HEK293 (cell line): ENCODE data around the gene S100A1.

ENCODE experiments used
- ATF2 ChIP-seq: fragments of 450-650 bp; formaldehyde crosslinking; IDR thresholded peaks from 2 replicates; pipeline ENCODE4 v1.5.1; 2016; ENCODE audit warnings: missing biosample characterization, missing genetic modification characterization, low read depth
- CTCF ChIP-seq: fragments of 450-650 bp; formaldehyde crosslinking; IDR thresholded peaks from 2 replicates; pipeline ENCODE4 v1.5.1; 2016; ENCODE audit warnings: missing biosample characterization, missing genetic modification characterization
- FEZF1 ChIP-seq: fragments of 450-650 bp; formaldehyde crosslinking; IDR thresholded peaks from 2 replicates; pipeline ENCODE4 v1.5.1; 2016; ENCODE audit warnings: missing biosample characterization, missing genetic modification characterization
- MYNN ChIP-seq: fragments of 450-650 bp; formaldehyde crosslinking; IDR thresholded peaks from 2 replicates; pipeline ENCODE4 v1.5.1; 2016; ENCODE audit warnings: missing biosample characterization, missing genetic modification characterization, borderline replicate concordance
- TSHZ1 ChIP-seq: fragments of 450-650 bp; formaldehyde crosslinking; IDR thresholded peaks from 2 replicates; pipeline ENCODE4 v1.5.1; 2016; ENCODE audit warnings: missing biosample characterization, missing genetic modification characterization, borderline replicate concordance
- ZNF174 ChIP-seq: fragments of 450-650 bp; formaldehyde crosslinking; IDR thresholded peaks from 2 replicates; pipeline ENCODE4 v1.5.0; 2017; ENCODE audit warnings: missing biosample characterization, mild to moderate bottlenecking, missing genetic modification characterization
- ZNF404 ChIP-seq: fragments of 450-650 bp; formaldehyde crosslinking; IDR thresholded peaks from 2 replicates; pipeline ENCODE4 v1.5.1; 2017; ENCODE audit warnings: missing biosample characterization, missing genetic modification characterization
- ZNF416 ChIP-seq: fragments of 450-650 bp; formaldehyde crosslinking; IDR thresholded peaks from 2 replicates; pipeline ENCODE4 v1.5.1; 2016; ENCODE audit warnings: missing biosample characterization, missing genetic modification characterization

- TF ChIP-seq ZNF416 (tag by site-specific recombination) (no peak), TSHZ1 (tag by site-specific recombination) (no peak), CTCF (tag by site-specific recombination) (no peak), ATF2 (tag by site-specific recombination) (no peak), ZNF404 (tag by site-specific recombination) (no peak), FEZF1 (tag by site-specific recombination) (no peak), ZNF174 (tag by site-specific recombination) (no peak), MYNN (tag by site-specific recombination) (no peak)
These were observed 13.9 kb downstream of the S100A1 start for GRCh38 chr1:153642161-153642560.
